NCI-H82 treated with DMSO at 0.1 percent for 48 hours (cell line): ENCODE measurements around the gene IGFL2.
"Not testable (repeated sequence)": the region's sequence is repeated elsewhere in the genome, so short reads cannot be mapped to it uniquely, and the experiment has no call there.

Experiments
- DNase-seq: peaks from one replicate; lab custom pipeline; 2025; ENCODE audit not compliant: unreplicated experiment; lab: John Stamatoyannopoulos, UW

IGFL2 gene

GRCh38 chr19:46206682-46207081 is 58.6 kb downstream of the IGFL2 start:
- no peak for DNase-seq

DNA sequence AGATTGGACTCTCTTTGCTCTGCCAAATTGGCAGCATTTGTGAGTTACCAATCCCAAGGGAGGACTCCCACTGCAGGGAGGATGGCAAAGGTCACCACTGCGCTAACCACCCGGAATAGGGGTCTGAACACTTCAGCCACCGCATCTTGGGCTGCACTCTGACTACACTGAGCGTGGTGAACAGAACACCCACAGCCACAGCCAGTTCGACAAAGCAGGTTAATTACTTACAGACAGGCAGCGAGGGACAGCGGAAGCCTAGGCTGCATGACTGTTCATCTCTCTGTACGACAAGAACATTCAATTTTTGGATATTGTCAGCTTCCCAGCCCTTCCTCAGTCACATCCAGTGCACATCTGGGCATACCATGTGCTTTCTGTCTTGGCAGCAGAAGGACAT is 59.8 kb downstream of the IGFL2 start:
- not testable (repeated sequence) for DNase-seq

- no peak for DNase-seq
These were observed 61.0 kb downstream of the IGFL2 start for GRCh38 chr19:46209051-46209450.

- no peak for DNase-seq
These were observed 61.4 kb downstream of the IGFL2 start for GRCh38 chr19:46209472-46209871.

GRCh38 chr19:46210669-46211068 is 62.6 kb downstream of the IGFL2 start:
- DNase-seq = no peak
